GM19193 (cell line): ENCODE data around the gene KCNH4.

ENCODE experiments used
- POLR2A ChIP-seq: IDR thresholded peaks from 4 replicates; pipeline ENCODE4 v1.6.1; 2011; ENCODE audit not compliant: insufficient read depth, insufficient read length; ENCODE audit errors: extremely low read depth

Gene KCNH4

DNA sequence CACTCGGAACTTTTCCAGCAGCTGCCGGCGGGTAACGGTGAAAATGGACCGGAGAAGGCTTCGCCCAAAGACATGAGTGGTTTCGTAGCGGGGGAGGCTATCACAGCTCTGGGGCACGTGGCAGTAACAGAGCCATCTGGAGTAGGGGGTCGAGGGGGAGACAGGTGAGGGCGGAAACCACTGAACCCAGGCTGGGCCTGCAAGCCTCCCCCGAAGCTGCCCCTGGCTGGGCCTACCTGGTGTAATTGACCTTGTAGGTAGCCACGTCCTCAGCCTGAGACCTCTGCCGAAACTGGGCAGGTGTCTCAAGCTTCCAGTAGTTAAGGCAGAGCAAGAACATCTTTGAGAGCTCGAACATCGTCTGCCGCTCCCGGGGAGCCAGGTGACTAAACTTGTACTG, 61.6 kb downstream of the KCNH4 start:
- TF ChIP-seq POLR2A, result no peak

DNA sequence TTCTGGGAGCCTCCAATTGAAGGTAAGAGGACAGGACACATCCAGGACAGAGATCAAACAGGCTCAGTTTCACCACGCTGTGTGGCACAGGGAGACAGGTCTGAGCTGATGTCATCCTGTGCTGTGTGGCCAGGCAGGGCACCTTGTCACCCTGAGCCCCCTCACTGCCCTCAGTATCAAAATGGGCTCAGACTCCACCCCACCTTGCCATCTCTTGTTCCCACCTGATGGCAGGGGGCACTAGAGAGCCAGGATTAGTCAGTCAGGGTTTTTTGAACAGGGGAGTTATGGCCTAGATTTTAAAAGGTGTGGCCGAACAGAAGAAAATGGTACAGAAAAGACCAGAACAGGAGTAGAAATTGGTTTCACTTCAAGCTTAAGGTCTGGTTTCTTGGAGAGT, 62.4 kb downstream of the KCNH4 start:
- TF ChIP-seq POLR2A, result no peak

- TF ChIP-seq POLR2A, result no peak
These were observed 62.8 kb downstream of the KCNH4 start for GRCh38 chr17:42118126-42118510.

DNA sequence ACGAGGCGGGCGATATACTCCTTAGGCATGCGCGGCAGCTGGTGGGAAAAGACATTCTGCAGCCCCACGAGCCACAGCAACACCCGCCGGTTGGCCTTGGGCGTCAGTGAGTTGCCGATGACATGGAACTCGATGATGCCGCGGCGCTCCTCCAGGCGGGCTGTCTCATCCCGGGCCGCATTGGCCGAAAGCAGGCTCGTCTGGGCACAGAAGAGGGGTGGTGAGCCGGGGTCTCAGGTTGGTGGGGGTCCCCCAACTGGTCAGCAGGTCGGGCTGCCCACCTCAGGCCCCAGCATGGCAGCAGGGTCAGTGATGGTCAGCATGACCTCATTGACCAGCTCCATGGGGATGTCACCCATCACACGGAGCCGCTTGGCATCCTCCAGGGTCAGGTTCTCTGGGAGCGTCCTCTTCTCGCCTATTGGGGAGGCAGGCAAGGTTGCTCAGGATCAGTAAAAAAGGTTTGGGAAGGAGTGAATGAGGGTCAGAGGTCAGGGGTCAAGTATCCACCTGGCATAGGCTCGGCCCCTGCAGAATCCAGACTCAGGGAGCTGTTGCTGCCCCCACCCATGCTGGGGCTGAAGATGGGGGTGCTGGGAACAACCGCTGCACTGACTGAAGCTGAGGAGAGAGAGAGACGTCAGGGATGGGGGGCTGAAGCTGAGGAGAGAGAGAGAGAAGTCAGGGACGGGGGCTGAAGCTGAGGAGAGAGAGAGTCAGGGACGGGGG, 63.4 kb downstream of the KCNH4 start:
- no peak for TF ChIP-seq POLR2A

- TF ChIP-seq POLR2A, result no peak
These were observed 64.1 kb downstream of the KCNH4 start for GRCh38 chr17:42116705-42117396.

- TF ChIP-seq POLR2A, result no peak
These were observed 66.8 kb downstream of the KCNH4 start for GRCh38 chr17:42114118-42114517.

DNA sequence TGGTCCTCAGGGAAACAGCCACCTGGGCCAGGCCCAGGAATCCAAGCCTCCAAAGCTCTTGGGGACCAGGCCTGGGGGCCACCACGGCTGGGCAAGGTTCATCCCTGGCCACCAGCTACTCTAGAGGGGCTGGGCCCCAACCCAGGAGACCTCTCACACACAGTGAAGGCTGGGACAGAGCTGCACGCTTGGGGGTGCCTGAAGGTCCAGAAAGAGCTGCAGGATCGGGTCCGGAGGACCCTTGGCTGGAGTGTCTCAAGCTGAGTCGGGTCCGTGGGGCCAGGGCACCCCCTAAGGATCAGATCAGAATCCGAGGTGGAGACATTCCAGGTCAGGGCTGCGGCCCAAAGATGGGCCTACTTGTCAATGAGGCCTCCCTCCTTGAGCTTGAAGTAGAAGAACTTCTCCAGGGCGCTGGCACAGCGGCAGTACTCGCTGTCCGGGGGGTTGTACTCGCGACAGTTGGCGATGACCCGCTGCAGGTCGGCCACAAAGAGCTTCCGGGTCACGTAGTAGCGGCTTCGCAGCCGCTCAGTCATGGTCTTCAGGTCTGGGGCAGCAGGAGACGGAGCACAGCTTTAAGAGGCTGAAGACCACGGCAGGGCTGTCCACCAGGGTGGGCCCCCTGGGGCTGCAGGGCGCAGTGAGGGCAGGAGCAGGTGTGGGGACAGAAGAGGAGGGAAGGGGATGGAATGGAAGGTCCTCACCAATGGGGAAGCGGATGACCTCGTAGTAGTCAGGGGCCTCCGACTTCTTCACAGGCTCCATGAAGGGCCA, 67.5 kb downstream of the KCNH4 start:
- no peak for TF ChIP-seq POLR2A

- peak; percentile 89 for TF ChIP-seq POLR2A
These were observed 68.3 kb downstream of the KCNH4 start, which contains the start of gene DHX58 for GRCh38 chr17:42112552-42113176. DHX58 (minus strand) TSS chr17:42112714; CDS start chr17:42111892, 822 bp downstream.

GRCh38 chr17:42111871-42112551, 68.9 kb downstream of the KCNH4 start:
- peak; percentile 48 for TF ChIP-seq POLR2A

GRCh38 chr17:42111265-42111636, 69.7 kb downstream of the KCNH4 start:
- TF ChIP-seq POLR2A, result no peak

DNA sequence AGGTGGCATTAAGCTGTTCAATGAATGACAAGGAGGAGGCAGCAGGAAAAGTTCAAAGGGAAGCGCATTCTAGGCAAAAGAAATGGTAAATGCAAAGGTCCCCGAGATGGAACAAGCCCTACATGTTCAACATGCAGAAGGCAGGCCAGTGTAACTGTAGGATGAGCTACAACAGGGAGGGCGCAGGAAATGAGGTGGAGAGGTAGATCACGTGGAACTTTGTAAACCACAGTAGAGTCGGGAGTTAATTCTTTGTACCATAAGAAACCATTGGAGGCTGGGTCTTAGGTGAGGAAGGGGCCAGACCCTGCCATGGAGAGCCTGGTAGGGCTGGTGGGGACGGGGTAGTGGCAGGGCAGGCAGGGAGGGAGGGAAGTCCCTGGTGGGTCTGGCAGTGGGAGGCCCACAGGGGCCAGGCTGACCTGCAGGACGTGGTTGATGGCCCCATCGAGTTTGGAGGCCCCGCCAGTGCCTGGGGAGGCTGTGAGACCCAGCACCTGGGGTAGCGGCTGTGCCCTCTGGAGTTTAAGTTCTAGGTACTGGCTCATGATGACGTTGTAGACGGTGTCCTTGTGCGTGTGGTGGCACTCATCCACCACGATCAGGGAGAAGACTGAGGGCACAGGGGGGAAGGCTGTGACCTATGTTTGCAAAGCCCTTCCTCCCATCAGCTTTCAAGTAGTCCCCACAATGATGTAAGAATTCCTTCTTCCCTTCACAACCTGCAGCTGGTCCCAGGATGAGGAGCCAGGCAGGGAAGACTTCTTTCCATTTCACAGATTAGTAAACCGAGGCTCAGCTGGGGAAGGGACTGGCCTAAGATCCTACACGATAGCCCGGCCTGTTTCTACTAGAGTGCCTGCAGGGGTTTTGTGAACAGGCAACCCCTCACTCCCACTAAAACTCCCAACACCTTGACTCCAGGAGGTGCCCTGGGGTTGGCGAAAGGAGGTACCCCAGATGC, 70.4 kb downstream of the KCNH4 start:
- no peak for TF ChIP-seq POLR2A

DNA sequence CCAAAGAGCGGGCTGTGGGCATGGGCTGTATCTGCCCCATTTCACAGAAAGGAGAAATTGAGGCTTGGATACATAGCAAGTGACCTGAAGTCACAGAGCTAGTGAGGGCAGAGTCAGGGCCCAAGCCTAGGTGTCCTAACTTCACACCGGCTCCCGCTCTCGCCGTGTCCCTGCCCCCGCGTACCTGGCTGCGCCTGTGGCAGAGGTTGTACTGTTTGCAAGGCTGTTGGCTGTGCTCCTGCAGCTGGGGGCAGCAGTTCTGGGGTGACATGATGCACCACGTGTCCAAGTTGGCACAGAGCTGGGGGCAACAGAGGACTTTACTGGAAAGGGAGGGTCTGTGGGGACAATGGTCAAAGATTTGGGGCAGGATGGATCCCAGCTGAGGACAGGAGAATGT, 71.9 kb downstream of the KCNH4 start:
- TF ChIP-seq POLR2A, result no peak
